Gastroesophageal sphincter (tissue), 4 donors: ENCODE data around the gene TAF11. TPM values are rescaled to one million over a fixed set of nuclear protein-coding genes. Genes with fewer than 3 reads are reported as not detected.
A peak's percentile ranks its signal among the peaks of the same experiment; 100 is the strongest.

Experiments used
- ATAC-seq: fragments of 150-250 bp; one replicate; pipeline ENCODE4 v1.9.1; 2016; ENCODE audit warnings: mild to moderate bottlenecking, moderate library complexity
- H3K27ac ChIP-seq, 4 donors: fragments of 200-600 bp; sonication (generic) in 3 of 4; 1 replicate in 3 of 4; 2 replicates in 1 of 4; pipeline ENCODE4 v1.5.1; 2016 to 2019
- H3K27me3 ChIP-seq: fragments of 200-600 bp; sonication (generic); one replicate; pipeline ENCODE4 v1.5.1; 2019
- H3K36me3 ChIP-seq, 2 donors: fragments of 200-600 bp; sonication (generic); one replicate each; pipeline ENCODE4 v1.5.1; 2019; ENCODE audit warnings: control low read depth in 1 of 2
- H3K4me1 ChIP-seq, 3 donors: fragments of 200-600 bp; sonication (generic); 1 replicate in 2 of 3; 2 replicates in 1 of 3; pipeline ENCODE4 v1.5.1; 2016 to 2019; ENCODE audit warnings: control low read depth in 2 of 3
- H3K4me3 ChIP-seq, 2 donors: fragments of 200-600 bp; sonication (generic); one replicate each; pipeline ENCODE4 v1.5.1; 2019; ENCODE audit warnings: mild to moderate bottlenecking in 1 of 2, moderate library complexity in 1 of 2
- H3K9me3 ChIP-seq, 3 donors: fragments of 200-600 bp; sonication (generic); one replicate each; pipeline ENCODE4 v1.5.1; 2017 to 2019; ENCODE audit warnings: control low read depth in 2 of 3
- EP300 ChIP-seq: sonication (generic); formaldehyde crosslinking; IDR thresholded peaks from one replicate; pipeline ENCODE4 v1.6.1; 2017; ENCODE audit warnings: antibody characterized with exemption, mild to moderate bottlenecking
- POLR2A ChIP-seq, 2 donors: fragments of 450-650 bp; IDR thresholded peaks; one replicate each; pipeline ENCODE4 v1.6.1; 2017; ENCODE audit warnings: antibody characterized with exemption in 2 of 2, mild to moderate bottlenecking in 2 of 2, moderate library complexity in 1 of 2
- POLR2AphosphoS5 ChIP-seq: sonication (generic); formaldehyde crosslinking; IDR thresholded peaks from one replicate; pipeline ENCODE4 v1.6.1; 2017; ENCODE audit warnings: antibody characterized with exemption
- WGBS, 2 donors: methylation state at CpG; one replicate each; pipeline ENCODE4 v1.1.5; 2018; ENCODE audit warnings: low coverage in 1 of 2; 5-methylcytosine and 5-hydroxymethylcytosine counted together
- total RNA-seq, 4 donors: library from RNA; depleted of rRNA; stranded (reverse); fragments of >200 nt; gene quantifications; one replicate each; pipeline ENCODE4 v1.1.0, GENCODE V29; 2016
- TF ChIP-seq, protein P1 (sequence below), 4 experiments: fragments of 200-600 bp in 2 of 4; fragments of 450-650 bp in 2 of 4; sonication (generic) in 1 of 4; IDR thresholded peaks; one replicate each; pipeline ENCODE4 v1.5.1; 2017 to 2019; ENCODE audit warnings: antibody characterized with exemption in 4 of 4, mild to moderate bottlenecking in 2 of 4, moderate library complexity in 2 of 4

Gene TAF11
- total RNA-seq, 4 donors from 2014 or later, result 20.9 to 25.6 (median 23.2) TPM

DNA sequence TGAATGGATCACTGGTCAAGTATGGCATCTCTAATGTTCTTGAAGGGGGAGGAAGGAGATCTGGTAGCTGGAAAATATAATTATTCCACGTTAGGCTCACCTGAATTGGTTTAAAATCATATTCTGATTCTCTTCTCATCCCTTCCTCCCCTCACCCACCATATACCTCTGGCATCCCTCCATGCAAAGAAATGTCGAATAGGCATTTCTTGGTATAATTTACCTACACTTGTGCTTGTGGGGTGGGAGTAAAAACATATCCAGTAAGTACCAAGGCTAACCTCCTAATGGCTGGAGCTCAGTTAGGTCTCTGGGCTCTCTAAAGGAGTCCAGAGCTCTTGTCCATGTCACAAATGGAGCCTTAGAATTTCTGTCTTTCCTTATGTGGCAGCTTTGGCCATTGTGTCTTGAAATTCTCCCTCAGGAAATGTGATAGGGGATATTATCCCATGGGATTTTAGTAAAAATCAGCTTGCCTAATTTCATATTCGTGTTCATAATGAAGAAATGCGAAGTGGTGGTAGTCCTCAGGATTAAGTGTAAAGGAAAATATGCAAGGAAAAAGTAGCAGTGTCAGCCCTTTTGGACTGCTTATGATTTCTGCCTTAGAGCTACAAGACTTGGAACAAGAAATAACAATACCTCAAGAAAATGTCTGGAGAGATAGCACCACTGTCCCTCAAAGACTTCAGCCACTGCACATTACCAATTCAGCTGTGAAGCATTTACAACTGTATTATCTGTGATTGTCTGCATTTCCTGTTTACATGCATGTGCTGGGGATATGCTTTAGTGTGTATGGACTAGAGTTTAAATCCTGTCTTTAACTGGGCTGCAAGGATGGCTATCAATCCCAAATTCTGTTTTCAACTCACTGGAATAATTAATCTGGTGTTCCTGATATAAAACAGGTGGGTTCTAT lies 12.3 kb downstream of the TAF11 start:
- ATAC-seq, result no peak
- H3K27me3 ChIP-seq, result no peaks in the 10 kb centered on the region
- H3K4me1 ChIP-seq, result no peaks in the 10 kb centered on the region
- peaks cover 0 to 100% of the 10 kb centered on the region in 2 donors for H3K36me3 ChIP-seq
- H3K9me3 ChIP-seq, result no peaks in the 10 kb centered on the region
- TF ChIP-seq, protein P1, sequence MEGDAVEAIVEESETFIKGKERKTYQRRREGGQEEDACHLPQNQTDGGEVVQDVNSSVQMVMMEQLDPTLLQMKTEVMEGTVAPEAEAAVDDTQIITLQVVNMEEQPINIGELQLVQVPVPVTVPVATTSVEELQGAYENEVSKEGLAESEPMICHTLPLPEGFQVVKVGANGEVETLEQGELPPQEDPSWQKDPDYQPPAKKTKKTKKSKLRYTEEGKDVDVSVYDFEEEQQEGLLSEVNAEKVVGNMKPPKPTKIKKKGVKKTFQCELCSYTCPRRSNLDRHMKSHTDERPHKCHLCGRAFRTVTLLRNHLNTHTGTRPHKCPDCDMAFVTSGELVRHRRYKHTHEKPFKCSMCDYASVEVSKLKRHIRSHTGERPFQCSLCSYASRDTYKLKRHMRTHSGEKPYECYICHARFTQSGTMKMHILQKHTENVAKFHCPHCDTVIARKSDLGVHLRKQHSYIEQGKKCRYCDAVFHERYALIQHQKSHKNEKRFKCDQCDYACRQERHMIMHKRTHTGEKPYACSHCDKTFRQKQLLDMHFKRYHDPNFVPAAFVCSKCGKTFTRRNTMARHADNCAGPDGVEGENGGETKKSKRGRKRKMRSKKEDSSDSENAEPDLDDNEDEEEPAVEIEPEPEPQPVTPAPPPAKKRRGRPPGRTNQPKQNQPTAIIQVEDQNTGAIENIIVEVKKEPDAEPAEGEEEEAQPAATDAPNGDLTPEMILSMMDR (IDR thresholded peaks at IDR 0.05), result no peak
- no peak for TF ChIP-seq POLR2A (IDR thresholded peaks at IDR 0.05)
- no peak for TF ChIP-seq EP300
- no peak for TF ChIP-seq POLR2AphosphoS5
- WGBS, 2 donors, result 79 to 82% methylated on average over 3 to 4 of the region's 4 CpGs
- no peak overlapping the region for H3K27ac ChIP-seq
- H3K4me3 ChIP-seq, result no peak overlapping the region

- no peak overlapping the region for H3K27ac ChIP-seq
- 57% methylated on average over 1 of the region's 1 CpG; no CpG with 5 or more reads in 1 of the 2 donors for WGBS, 2 donors
- no peak overlapping the region for H3K4me3 ChIP-seq
- H3K9me3 ChIP-seq, result no peaks in the 10 kb centered on the region
- H3K36me3 ChIP-seq, result peaks cover 0 to 100% of the 10 kb centered on the region in 2 donors
- no peaks in the 10 kb centered on the region for H3K4me1 ChIP-seq
- TF ChIP-seq POLR2A (IDR thresholded peaks at IDR 0.05) (no peak), EP300 (no peak), POLR2AphosphoS5 (no peak)
- TF ChIP-seq, protein P1 (IDR thresholded peaks at IDR 0.05), result no peak
- no peaks in the 10 kb centered on the region for H3K27me3 ChIP-seq
- ATAC-seq, result no peak
These were observed 15.5 kb downstream of the TAF11 start for GRCh38 chr6:34872332-34872731.

GRCh38 chr6:34871853-34872252 lies 16.0 kb downstream of the TAF11 start:
- H3K36me3 ChIP-seq, result peaks cover 0 to 100% of the 10 kb centered on the region in 2 donors
- ATAC-seq, result no peak
- 90 to 94% methylated on average over 2 to 4 of the region's 4 CpGs for WGBS, 2 donors
- no peak overlapping the region for H3K27ac ChIP-seq
- no peak overlapping the region for H3K4me3 ChIP-seq
- no peaks in the 10 kb centered on the region for H3K4me1 ChIP-seq
- TF ChIP-seq, protein P1 (IDR thresholded peaks at IDR 0.05), result no peak
- no peak for TF ChIP-seq EP300
- H3K9me3 ChIP-seq, result no peaks in the 10 kb centered on the region
- H3K27me3 ChIP-seq, result no peaks in the 10 kb centered on the region

- 100% methylated on average over 2 of the region's 3 CpGs; no CpG with 5 or more reads in 1 of the 2 donors for WGBS, 2 donors
- Histone ChIP-seq H3K9me3 (no peaks in the 10 kb centered on the region), H3K4me1 (no peaks in the 10 kb centered on the region), H3K36me3 (peaks cover 0 to 92% of the 10 kb centered on the region in 2 donors), H3K27ac (no peak overlapping the region), H3K4me3 (no peak overlapping the region), H3K27me3 (no peaks in the 10 kb centered on the region)
- no peak for ATAC-seq
- TF ChIP-seq POLR2AphosphoS5 (no peak), EP300 (no peak)
- TF ChIP-seq, protein P1 (IDR thresholded peaks at IDR 0.05), result peak in 1 of 4 experiments; percentile 5
These were observed 20.4 kb downstream of the TAF11 start for GRCh38 chr6:34867484-34867883.

DNA sequence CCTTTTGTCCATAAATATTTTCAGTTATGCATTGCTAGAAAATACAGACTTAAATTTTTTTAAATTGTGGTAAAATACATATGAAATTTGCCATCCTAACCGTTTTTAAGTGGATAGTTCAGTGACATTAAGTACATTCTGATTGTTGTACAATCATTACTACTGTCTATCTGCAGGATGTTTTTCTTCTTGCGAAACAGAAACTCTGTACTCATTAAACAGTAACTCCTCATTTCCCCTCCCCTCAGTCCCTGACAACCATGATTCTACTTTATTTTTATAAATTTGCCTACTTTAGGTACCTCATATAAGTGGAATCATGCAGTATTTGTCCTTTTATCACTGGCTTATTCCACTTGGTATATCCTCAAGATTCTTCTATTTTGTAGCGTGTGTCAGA lies 21.3 kb downstream of the TAF11 start:
- TF ChIP-seq EP300 (no peak), POLR2A (IDR thresholded peaks at IDR 0.05) (no peak), POLR2AphosphoS5 (no peak)
- TF ChIP-seq, protein P1 (IDR thresholded peaks at IDR 0.05), result no peak
- WGBS, 2 donors, result 84 to 85% methylated on average over 3 of the region's 3 CpGs
- Histone ChIP-seq H3K27me3 (no peaks in the 10 kb centered on the region), H3K36me3 (peaks cover 0 to 92% of the 10 kb centered on the region in 2 donors), H3K4me1 (no peaks in the 10 kb centered on the region), H3K9me3 (no peaks in the 10 kb centered on the region), H3K4me3 (no peak overlapping the region), H3K27ac (no peak overlapping the region)
- no peak for ATAC-seq
